ENCODE results near the gene RNF169. TPM values are rescaled to one million over a fixed set of nuclear protein-coding genes. Genes with fewer than 3 reads are reported as not detected.

Gene RNF169
- total and polyA plus RNA-seq, 2 of the 13 experiments (the other 11 are each of a cell fraction or from before 2014, with no cell fraction given): 5.3 to 14.2 TPM

GRCh38 chr11:74731301-74732094 is 17.2 kb upstream of the RNF169 start, which contains the start of gene CHRDL2 (continued):
- TF ChIP-seq ZNF234 (CRISPR knock-in tag; conservative IDR thresholded peaks at IDR 0.05): no peak
- TF ChIP-seq ZNF260 (CRISPR knock-in tag; IDR thresholded peaks at IDR 0.05; ENCODE audit: borderline replicate concordance, low read depth): no peak
- TF ChIP-seq TAF15 (IDR thresholded peaks at IDR 0.05; ENCODE audit: low read depth, low read length, poor library complexity, severe bottlenecking): no peak

- TF ChIP-seq DMTF1 (CRISPR knock-in tag; IDR thresholded peaks at IDR 0.05): no peak
- no peak for TF ChIP-seq MYNN (CRISPR knock-in tag; IDR thresholded peaks at IDR 0.05; ENCODE audit: low read depth)
- no peak for TF ChIP-seq ZNF570 (CRISPR knock-in tag; IDR thresholded peaks at IDR 0.05; ENCODE audit: borderline replicate concordance)
- no peak for TF ChIP-seq HNRNPK (IDR thresholded peaks at IDR 0.05; ENCODE audit: low read depth, low read length, poor library complexity, severe bottlenecking)
- no peak for ATAC-seq
- no TSS peak for BruUV-seq (replicated peaks)
- peak overlapping the region; percentile 75 for H3K27ac ChIP-seq (ENCODE audit: extremely low read length, insufficient read depth, low read length)
- no peaks in the 10 kb centered on the region for H4K20me1 ChIP-seq (ENCODE audit: insufficient read depth, low read length)
- intact Hi-C loops (cut with micrococcal nuclease; ENCODE audit: unreplicated experiment) (no loop called here), in situ Hi-C loops (cut with HindIII; ENCODE audit: extremely low pct_ligation_motif_present, low pct_unique_long_range_greater_than_20kb) (no loop called here)
- H2AFZ ChIP-seq (ENCODE audit: low read length): no peak overlapping the region
- peaks cover 61% of the 10 kb centered on the region for H3K4me1 ChIP-seq (ENCODE audit: insufficient read depth, low read length)
- H3K9ac ChIP-seq (ENCODE audit: insufficient read depth, low read depth, low read length): peak overlapping the region; percentile 9; the same call in 1 of the 2 replicates
- H3K9me3 ChIP-seq (ENCODE audit: low read length): no peaks in the 10 kb centered on the region
- no peak for DNase-seq (ENCODE audit: low spot score)
- ChIA-PET POLR2A (interaction anchor here (1.2 to 1.8 kb wide), 2 partner anchors 14 to 38 kb away, joined by 3 to 5 read pairs; no protein-coding TSS in a partner anchor), CTCF (ENCODE audit: low intra/inter-chr PET ratio, low total read pairs) (no interaction called here)
- H3K79me2 ChIP-seq (ENCODE audit: insufficient read depth, low read length): no peaks in the 10 kb centered on the region
- H3K4me2 ChIP-seq (ENCODE audit: low read depth, low read length): peak overlapping the region; percentile 66
- H3K4me3 ChIP-seq (replicated peaks in 1 of 3; ENCODE audit: insufficient read depth in 1 of 3, low read depth in 2 of 3, low read length in 3 of 3): peak overlapping the region in 1 of 3 experiments; percentile 13; a peak in 1 of 6 replicates
- H3K27me3 ChIP-seq (ENCODE audit: control insufficient read depth in 1 of 2, insufficient read depth in 2 of 2, low read length in 2 of 2): peaks cover 0 to 40% of the 10 kb centered on the region in 2 experiments; a peak in 4 of 5 replicates
- no peaks in the 10 kb centered on the region for H3K36me3 ChIP-seq (replicated peaks in 1 of 2; ENCODE audit: control insufficient read depth in 1 of 2, insufficient read depth in 2 of 2, low read length in 2 of 2)
- no peak for FAIRE-seq
- WGBS (ENCODE audit: low lambda C conversion rate): 36% methylated on average over 1 of the region's 1 CpG
These were observed 14.1 kb upstream of the RNF169 start for GRCh38 chr11:74734559-74734925.

Measured in HepG2 (cell line).